A549 (cell line): ENCODE results near the gene PARP11. TPM values are rescaled to one million over a fixed set of nuclear protein-coding genes. Genes with fewer than 3 reads are reported as not detected.

ENCODE experiments used
- ATAC-seq, 2 experiments: fragments of 200-7000 bp in 1 of 2; fragments of >200 bp in 1 of 2; cut with Nextera tagmentation in 1 of 2; cut with Tn5 transposase in 1 of 2; 3 replicates each; pipeline versions ENCODE4 v1.8.0 to v1.9.1; 2018 to 2020; ENCODE audit warnings: mild to moderate bottlenecking in 1 of 2, moderate library complexity in 1 of 2
- CTCF ChIA-PET: fragments of 300-600 bp; sonication (Branson Sonifier 250); formaldehyde crosslinking; extraction: SDS; loops from one replicate; lab custom pipeline; 2021; ENCODE audit warnings: antibody characterized with exemption, inconsistent platforms; lab: Yijun Ruan, JAX
- POLR2A ChIA-PET: fragments of 350-600 bp; formaldehyde crosslinking; extraction: SDS; loops from one replicate; lab custom pipeline; 2021; ENCODE audit warnings: antibody characterized with exemption, inconsistent platforms; lab: Yijun Ruan, JAX
- DNase-seq, 2 experiments: peaks; one replicate each; pipeline versions ENCODE4 v3.0.0 to v3.0.0-alpha.2; 2011 to 2016; ENCODE audit warnings: low read depth in 1 of 2, low spot score in 1 of 2
- FAIRE-seq: peaks from 2 replicates; lab custom pipeline; 2011; peaks lifted over from hg19 to GRCh38; lab: Jason Lieb, UNC
- H3K27ac ChIP-seq, 2 experiments: fragments of >200 bp; sonication (Bioruptor Twin); formaldehyde crosslinking; 3 replicates each; pipeline ENCODE4 v1.5.1; 2016 to 2017
- H3K4me1 ChIP-seq: fragments of >200 bp; sonication (Bioruptor Twin); formaldehyde crosslinking; 3 replicates; pipeline ENCODE4 v1.6.1; 2016
- H3K4me2 ChIP-seq: fragments of >200 bp; sonication (Bioruptor Twin); formaldehyde crosslinking; 3 replicates; pipeline ENCODE4 v1.6.1; 2016
- H3K4me3 ChIP-seq: fragments of >200 bp; sonication (Bioruptor Twin); formaldehyde crosslinking; 3 replicates; pipeline ENCODE4 v1.5.1; 2016
- H3K9me3 ChIP-seq: fragments of >200 bp; sonication (Bioruptor Twin); formaldehyde crosslinking; 3 replicates; pipeline ENCODE4 v1.6.1; 2016
- BHLHE40 ChIP-seq: IDR thresholded peaks from 2 replicates; pipeline ENCODE4 v1.6.1; 2012; ENCODE audit warnings: low read depth, low read length, inconsistent platforms
- CHD4 ChIP-seq: fragments of 200-600 bp; sonication (generic); IDR thresholded peaks from 2 replicates; pipeline ENCODE4 v1.6.1; 2016; ENCODE audit warnings: antibody characterized with exemption, mild to moderate bottlenecking, borderline replicate concordance
- ESRRA ChIP-seq: fragments of 150-350 bp; IDR thresholded peaks from 2 replicates; pipeline ENCODE4 v1.6.1; 2014; ENCODE audit warnings: mild to moderate bottlenecking, low read length, borderline replicate concordance
- HOXA7 ChIP-seq: fragments of 250-450 bp; sonication (Bioruptor Pico); IDR thresholded peaks from 2 replicates; pipeline ENCODE4 v1.5.0; 2020; ENCODE audit warnings: mild to moderate bottlenecking, moderate library complexity
- JUN ChIP-seq, 2 experiments: fragments of >200 bp; sonication (Bioruptor Twin); formaldehyde crosslinking; IDR thresholded peaks; 2 replicates in 1 of 2; 3 replicates in 1 of 2; pipeline ENCODE4 v1.6.1; 2016 to 2017
- JUNB ChIP-seq: fragments of >200 bp; sonication (Bioruptor Twin); formaldehyde crosslinking; IDR thresholded peaks from 2 replicates; pipeline ENCODE4 v1.6.1; 2016
- KDM5A ChIP-seq: fragments of 200-600 bp; sonication (generic); IDR thresholded peaks from 2 replicates; pipeline ENCODE4 v1.6.1; 2016; ENCODE audit warnings: antibody characterized with exemption, mild to moderate bottlenecking
- MAX ChIP-seq: IDR thresholded peaks from 2 replicates; pipeline ENCODE4 v1.6.1; 2012
- PHF8 ChIP-seq: fragments of 200-600 bp; sonication (generic); IDR thresholded peaks from 2 replicates; pipeline ENCODE4 v1.6.1; 2016; ENCODE audit warnings: low read depth, mild to moderate bottlenecking, antibody characterized with exemption, moderate library complexity, borderline replicate concordance
- POLR2A ChIP-seq: IDR thresholded peaks from 2 replicates; pipeline ENCODE4 v1.6.1; 2012; ENCODE audit warnings: mild to moderate bottlenecking, low read length
- RFX5 ChIP-seq: fragments of 450-650 bp; IDR thresholded peaks from 2 replicates; pipeline ENCODE4 v1.7.1; 2014; ENCODE audit warnings: antibody characterized with exemption, mild to moderate bottlenecking, moderate library complexity
- SREBF2 ChIP-seq: fragments of 450-650 bp; IDR thresholded peaks from 2 replicates; pipeline ENCODE4 v1.6.1; 2014; ENCODE audit warnings: mild to moderate bottlenecking, moderate library complexity
- TFCP2L1 ChIP-seq: fragments of 250-450 bp; sonication (Bioruptor Pico); IDR thresholded peaks from 2 replicates; pipeline ENCODE4 v1.5.0; 2021; ENCODE audit warnings: mild to moderate bottlenecking
- ZFP36 ChIP-seq: fragments of 450-650 bp; IDR thresholded peaks from 2 replicates; pipeline ENCODE4 v1.6.1; 2014; ENCODE audit warnings: borderline replicate concordance; ENCODE audit not compliant: partially characterized antibody
- ZNF302 ChIP-seq: fragments of 250-450 bp; sonication (Bioruptor Pico); IDR thresholded peaks from 2 replicates; pipeline ENCODE4 v1.9.0; 2021; ENCODE audit warnings: inconsistent platforms, mild to moderate bottlenecking, moderate library complexity
- ZSCAN20 ChIP-seq: fragments of 250-450 bp; sonication (Bioruptor Pico); IDR thresholded peaks from 2 replicates; pipeline ENCODE4 v1.8.0; 2022; ENCODE audit warnings: mild to moderate bottlenecking, moderate library complexity
- WGBS: methylation state at CpG from one replicate; pipeline ENCODE4 v1.1.6; 2017; ENCODE audit errors: missing lambda C conversion rate; 5-methylcytosine and 5-hydroxymethylcytosine counted together
- polyA minus RNA-seq: library from RNA; depleted of rRNA, polyadenylated mRNA; stranded (reverse); fragments of >200 nt; gene quantifications from 2 replicates; pipeline ENCODE4 v1.2.3, GENCODE V29; 2011; rRNA and poly(A)+ RNA removed
- polyA plus RNA-seq, 4 experiments: library from polyadenylated mRNA; depleted of rRNA in 3 of 4; stranded (reverse); fragments of >200 nt; fragmentation: RNase III in 1 of 4; extraction: RNeasy Plus Mini Kit Qiagen cat#74134 plus additional on column Dnase treatment in 1 of 4; gene quantifications; 2 replicates in 3 of 4; 3 replicates in 1 of 4; pipeline ENCODE4 v1.2.3, GENCODE V29; 2011 to 2017
- TF ChIP-seq, protein P1 (sequence below): IDR thresholded peaks from 2 replicates; pipeline ENCODE4 v1.6.1; 2012; ENCODE audit warnings: low read depth, borderline replicate concordance
- TF ChIP-seq, protein P2 (sequence below): fragments of >200 bp; sonication (Bioruptor Twin); formaldehyde crosslinking; IDR thresholded peaks from 3 replicates; pipeline ENCODE4 v1.6.1; 2016
- TF ChIP-seq, protein P3 (sequence below): fragments of 250-450 bp; sonication (Bioruptor Pico); IDR thresholded peaks from 2 replicates; pipeline ENCODE4 v1.5.0; 2020; ENCODE audit warnings: low read depth, mild to moderate bottlenecking, moderate library complexity

Gene PARP11
- polyA plus RNA-seq (2011; rRNA removed) (5.4 and 6.7 TPM in 2 replicates), polyA plus RNA-seq (2017; fragmentation: RNase III; extraction: RNeasy Plus Mini Kit Qiagen cat#74134 plus additional on column Dnase treatment) (1.8 to 2.2 TPM (median 2.1 TPM) in 3 replicates), polyA minus RNA-seq (2.9 and 3.6 TPM in 2 replicates)
- polyA plus RNA-seq (2012; cell fraction: cytosol; rRNA removed) = 0.66 and 1.2 TPM in 2 replicates
- 0.42 and 0.71 TPM in 2 replicates for polyA plus RNA-seq (2012; cell fraction: nucleus; rRNA removed)

GRCh38 chr12:3872800-3873636, at the start of gene PARP11:
PARP11 (minus strand) TSS chr12:3873399; CDS start chr12:3873229, 170 bp downstream.
- DNase-seq = peak; percentile 75 to 98
- peak; percentile 27; the same call in 1 of the 2 replicates for TF ChIP-seq BHLHE40
- TF ChIP-seq, protein P1, sequence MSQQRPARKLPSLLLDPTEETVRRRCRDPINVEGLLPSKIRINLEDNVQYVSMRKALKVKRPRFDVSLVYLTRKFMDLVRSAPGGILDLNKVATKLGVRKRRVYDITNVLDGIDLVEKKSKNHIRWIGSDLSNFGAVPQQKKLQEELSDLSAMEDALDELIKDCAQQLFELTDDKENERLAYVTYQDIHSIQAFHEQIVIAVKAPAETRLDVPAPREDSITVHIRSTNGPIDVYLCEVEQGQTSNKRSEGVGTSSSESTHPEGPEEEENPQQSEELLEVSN = no peak
- TF ChIP-seq JUN (IDR thresholded peaks at IDR 0.05) = peak in 1 of 2 experiments; percentile 62; a peak in 3 of 5 replicates
- TF ChIP-seq MAX = peak; percentile 16; the same call in 1 of the 2 replicates
- no peak for TF ChIP-seq CHD4
- TF ChIP-seq ZSCAN20 (CRISPR knock-in tag) = no peak
- TF ChIP-seq JUNB = no peak
- TF ChIP-seq, protein P2, sequence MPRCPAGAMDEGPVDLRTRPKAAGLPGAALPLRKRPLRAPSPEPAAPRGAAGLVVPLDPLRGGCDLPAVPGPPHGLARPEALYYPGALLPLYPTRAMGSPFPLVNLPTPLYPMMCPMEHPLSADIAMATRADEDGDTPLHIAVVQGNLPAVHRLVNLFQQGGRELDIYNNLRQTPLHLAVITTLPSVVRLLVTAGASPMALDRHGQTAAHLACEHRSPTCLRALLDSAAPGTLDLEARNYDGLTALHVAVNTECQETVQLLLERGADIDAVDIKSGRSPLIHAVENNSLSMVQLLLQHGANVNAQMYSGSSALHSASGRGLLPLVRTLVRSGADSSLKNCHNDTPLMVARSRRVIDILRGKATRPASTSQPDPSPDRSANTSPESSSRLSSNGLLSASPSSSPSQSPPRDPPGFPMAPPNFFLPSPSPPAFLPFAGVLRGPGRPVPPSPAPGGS = 0 out of 3 replicates have a peak, but pooled peaks have one; percentile 38
- 0 out of 2 replicates have a peak, but pooled peaks have one; percentile 32 for TF ChIP-seq RFX5
- TF ChIP-seq, protein P3, sequence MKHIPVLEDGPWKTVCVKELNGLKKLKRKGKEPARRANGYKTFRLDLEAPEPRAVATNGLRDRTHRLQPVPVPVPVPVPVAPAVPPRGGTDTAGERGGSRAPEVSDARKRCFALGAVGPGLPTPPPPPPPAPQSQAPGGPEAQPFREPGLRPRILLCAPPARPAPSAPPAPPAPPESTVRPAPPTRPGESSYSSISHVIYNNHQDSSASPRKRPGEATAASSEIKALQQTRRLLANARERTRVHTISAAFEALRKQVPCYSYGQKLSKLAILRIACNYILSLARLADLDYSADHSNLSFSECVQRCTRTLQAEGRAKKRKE (CRISPR knock-in tag) = 0 out of 2 replicates have a peak, but pooled peaks have one; percentile 21
- TF ChIP-seq POLR2A = 0 out of 2 replicates have a peak, but pooled peaks have one; percentile 26
- TF ChIP-seq ESRRA = no peak
- TF ChIP-seq PHF8 = peak; percentile 53; the same call in 1 of the 2 replicates
- TF ChIP-seq HOXA7 (CRISPR knock-in tag) = no peak
- TF ChIP-seq TFCP2L1 (CRISPR knock-in tag) = no peak
- TF ChIP-seq ZFP36 = no peak
- CTCF ChIA-PET = interaction anchor here (1.1 to 1.6 kb wide), 2 partner anchors 13 to 574 kb away, joined by 3 to 7 read pairs; no protein-coding TSS in a partner anchor
- H3K4me2 ChIP-seq = peak within 1 kb of the TSS; percentile 89
- H3K9me3 ChIP-seq = peaks cover 10% of the 10 kb centered on the region
- POLR2A ChIA-PET = interaction anchor here (0.7 to 1.0 kb wide), 3 partner anchors 158 to 404 kb away, joined by 3 to 6 read pairs (median 3); no protein-coding TSS in a partner anchor
- FAIRE-seq = no peak
- WGBS = under 1% methylated on average over 42 of the region's 55 CpGs
- peak within 1 kb of the TSS; percentile 76 to 92 for H3K27ac ChIP-seq
- peak within 1 kb of the TSS; percentile 73 for H3K4me3 ChIP-seq
- peak; percentile 99 to 100 for ATAC-seq
- H3K4me1 ChIP-seq = no peaks in the 10 kb centered on the region

DNA sequence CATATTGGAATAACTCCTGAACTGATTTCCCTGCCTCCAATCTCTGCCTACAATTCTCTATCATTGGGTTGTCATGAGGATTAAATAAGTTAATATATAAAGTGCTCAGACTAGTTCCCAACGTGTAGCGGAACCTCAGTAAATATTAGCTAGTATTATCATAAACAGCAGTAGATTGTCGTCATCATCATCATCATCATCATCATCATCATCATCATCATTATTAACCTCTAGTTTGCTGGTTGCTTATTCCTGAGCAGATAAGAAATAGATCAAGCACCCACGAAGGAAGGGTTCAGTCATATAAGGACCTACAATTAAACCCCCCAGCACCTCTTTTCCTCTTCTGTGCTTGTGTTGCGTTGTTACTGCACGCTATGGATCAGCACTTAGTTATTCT, 48.8 kb upstream of the PARP11 start:
- FAIRE-seq (no peak), DNase-seq (no peak), ATAC-seq (no peak)
- no peak overlapping the region for H3K4me2 ChIP-seq
- WGBS = 15% methylated on average over 6 of the region's 6 CpGs
- H3K4me1 ChIP-seq = no peaks in the 10 kb centered on the region
- no peaks in the 10 kb centered on the region; the same call in 2 of the 3 replicates for H3K9me3 ChIP-seq
- TF ChIP-seq ZFP36 = no peak
- TF ChIP-seq, protein P2 = no peak
- no peak for TF ChIP-seq KDM5A
- TF ChIP-seq SREBF2 = no peak
- TF ChIP-seq ZNF302 (CRISPR knock-in tag) = no peak
- CTCF ChIA-PET = interaction anchor here (0.7 kb wide), 1 partner anchor 116 kb away, joined by 3 read pairs; no protein-coding TSS in a partner anchor
- POLR2A ChIA-PET = no interaction called here
- no peak overlapping the region for H3K4me3 ChIP-seq
- H3K27ac ChIP-seq = no peak overlapping the region
